HG03064 (cell line): Measurements from ENCODE around the gene ZBTB20.
A peak's percentile ranks its signal among the peaks of the same experiment; 100 is the strongest.

Experiments used
- ATAC-seq: cut with Tn5 transposase; IDR thresholded peaks from one replicate; pipeline ENCODE4 v1.9.1; 2021; ENCODE audit warnings: low read depth; ENCODE audit not compliant: unreplicated experiment

ZBTB20 gene

DNA sequence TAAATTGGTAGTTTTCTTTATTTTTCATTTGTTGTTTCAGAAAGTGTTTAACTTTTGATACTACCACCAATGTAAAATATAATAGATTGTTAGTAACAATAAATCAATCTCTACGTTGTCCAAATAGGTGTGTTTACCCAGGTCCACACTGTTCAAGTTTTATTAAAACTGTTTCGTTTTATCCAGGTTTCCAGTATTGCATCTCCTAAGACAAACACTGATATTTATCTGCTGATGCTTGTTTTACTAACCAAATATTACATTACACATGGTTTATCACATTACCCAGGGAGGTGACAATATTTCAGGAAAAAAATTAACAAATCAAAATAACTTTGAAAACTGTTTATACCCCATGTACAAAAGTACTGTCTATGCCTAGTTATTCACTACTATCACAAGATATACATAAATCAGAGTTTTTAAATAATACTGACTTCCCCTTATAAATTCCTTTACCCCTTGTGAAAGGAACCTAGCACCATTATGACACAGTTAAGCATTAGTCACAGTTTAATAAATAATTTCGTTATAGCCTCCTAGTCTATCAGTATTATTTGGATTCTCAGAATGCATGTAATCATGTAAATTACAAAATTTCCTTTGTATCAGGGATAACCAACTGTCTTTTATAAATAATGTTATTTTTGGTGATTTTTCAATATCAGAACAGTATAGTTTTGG, 205.3 kb downstream of the ZBTB20 start:
- no peak for ATAC-seq

DNA sequence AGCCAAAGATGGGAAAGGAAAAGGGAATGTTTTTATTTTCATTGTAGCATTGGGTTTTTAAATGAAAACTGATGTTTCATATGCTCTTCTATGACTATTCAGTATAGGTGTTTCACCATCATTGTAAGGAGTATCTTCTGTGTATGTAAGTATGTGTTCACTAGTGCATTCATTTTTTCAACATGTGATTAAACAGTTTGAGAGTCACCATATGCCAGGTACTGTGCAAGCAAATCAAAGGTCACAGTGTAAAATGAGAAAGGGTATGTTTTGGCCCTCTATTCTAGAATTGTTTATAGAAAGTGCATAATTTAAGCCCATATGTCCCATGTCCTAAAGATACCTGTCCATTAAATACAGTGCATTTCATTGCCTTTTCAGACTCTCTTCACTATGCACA, 207.2 kb downstream of the ZBTB20 start:
- ATAC-seq = no peak

DNA sequence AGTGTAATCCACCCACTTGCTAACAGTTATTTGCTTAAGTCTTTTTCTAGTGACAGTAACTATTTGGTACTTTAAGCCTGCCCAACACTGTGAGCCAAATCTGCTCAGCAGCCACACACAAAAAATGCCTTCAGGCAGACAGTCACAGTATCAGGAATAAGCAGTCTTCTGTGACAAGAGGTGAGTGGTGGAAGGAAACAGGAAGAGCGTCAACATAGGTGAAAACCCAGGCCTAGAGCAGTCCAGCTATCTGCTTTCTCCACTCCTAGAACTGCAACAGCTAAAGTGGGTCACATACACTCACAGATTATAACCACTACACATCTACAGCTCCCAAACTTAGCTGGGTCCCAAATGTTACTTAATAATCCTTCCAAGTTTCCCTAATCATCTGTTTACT, 213.7 kb downstream of the ZBTB20 start:
- ATAC-seq = no peak

DNA sequence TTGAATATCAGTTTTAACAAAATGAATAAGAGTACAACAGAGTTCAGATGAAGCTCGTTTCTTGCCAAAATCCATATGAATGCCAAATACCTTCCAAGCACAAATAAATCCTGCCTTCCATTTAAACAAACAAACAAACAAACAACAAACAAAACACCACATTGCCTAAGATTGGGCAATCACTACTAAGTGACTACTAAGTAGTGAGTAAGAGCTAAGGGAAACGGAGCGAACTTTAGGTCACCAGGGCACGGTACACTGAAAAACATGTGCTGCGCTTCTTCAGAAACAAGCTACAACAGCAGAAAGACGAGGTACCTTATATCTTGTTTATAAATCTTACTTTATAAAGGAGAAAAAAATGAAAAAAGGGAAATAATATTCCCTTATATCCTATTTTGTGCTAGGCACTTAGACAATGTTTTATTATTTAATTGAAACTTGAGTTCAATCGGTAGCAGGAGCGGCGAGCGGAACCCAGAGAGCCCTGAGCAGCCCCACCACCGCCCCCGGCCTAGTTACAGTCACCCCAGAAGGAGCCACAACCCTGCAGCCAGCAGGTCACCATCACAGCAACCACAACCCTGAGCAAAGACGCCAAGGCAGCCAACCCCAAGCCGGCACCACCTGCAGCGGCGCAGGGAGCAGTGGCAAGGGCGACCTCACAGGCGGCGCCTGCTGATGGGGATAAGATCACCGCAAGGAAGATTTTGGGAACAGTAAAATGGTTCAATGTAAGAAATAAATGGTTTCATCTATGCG, 216.9 kb downstream of the ZBTB20 start:
- no peak for ATAC-seq

DNA sequence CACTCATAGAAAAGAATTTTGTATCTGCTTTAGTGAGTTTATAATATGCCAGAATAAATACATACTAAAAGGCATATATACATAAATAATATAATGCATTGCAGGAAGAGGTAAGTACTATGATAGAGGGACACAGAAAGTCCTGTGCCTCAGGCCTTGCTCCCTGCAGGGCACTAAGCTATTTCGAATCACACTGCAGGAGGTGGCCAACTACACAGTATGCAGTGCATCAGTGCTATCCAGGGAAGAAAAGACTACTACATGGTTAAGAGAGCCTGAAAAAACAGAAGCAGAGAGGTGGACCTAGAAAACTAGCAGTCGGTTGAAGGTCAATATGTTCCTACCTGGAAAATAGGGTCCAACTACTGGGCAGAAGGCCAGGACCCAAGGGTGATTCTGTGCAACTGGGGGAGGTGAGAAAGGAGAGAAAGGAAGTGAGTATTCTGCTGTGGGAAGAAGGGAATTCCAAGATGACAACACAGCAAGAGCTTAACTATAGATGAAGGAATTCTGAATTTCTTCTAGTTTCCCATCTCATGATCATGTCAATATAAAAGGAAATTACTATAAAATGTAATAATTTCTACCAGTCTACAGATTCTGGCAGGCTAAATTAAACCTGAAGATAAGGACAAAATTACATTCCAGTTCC, 218.0 kb downstream of the ZBTB20 start:
- ATAC-seq = no peak

DNA sequence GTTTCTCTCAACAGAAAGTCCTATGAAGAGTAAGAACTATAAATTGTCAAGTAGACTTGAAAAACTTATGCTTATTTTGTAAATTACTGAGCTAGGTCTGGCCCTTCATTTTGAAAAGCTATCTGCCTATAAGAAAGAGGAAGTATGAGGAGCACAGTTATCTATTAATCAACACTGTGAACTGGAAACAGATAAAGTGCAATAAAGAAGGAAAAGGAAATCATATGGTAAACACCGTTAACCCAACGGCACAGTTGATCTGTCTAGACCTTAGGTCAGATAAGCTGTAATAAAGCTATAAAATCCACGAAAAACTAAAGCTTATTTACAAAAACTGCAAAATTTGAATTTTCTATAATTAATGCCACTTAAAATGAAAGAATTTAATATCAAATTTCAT, 242.5 kb downstream of the ZBTB20 start:
- no peak for ATAC-seq

DNA sequence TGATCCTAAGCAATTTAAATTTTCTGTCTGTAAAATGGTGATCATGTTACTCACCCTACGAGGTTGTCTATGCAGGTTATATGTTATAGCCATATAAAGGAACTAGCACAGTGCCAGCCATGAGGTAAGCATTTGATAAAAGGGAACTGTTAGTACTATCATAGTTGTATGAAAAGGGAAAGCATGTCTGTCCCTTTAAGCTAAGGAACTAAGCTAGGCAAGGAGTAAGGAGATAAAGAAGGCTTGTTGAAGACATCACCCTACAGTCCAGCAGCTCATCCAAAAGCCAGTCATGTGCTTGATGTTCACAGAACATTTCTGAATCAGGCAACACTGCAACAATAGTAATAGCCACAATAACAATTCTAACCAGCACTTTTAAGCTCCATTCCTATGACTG, 243.9 kb downstream of the ZBTB20 start:
- peak; percentile 6 for ATAC-seq

DNA sequence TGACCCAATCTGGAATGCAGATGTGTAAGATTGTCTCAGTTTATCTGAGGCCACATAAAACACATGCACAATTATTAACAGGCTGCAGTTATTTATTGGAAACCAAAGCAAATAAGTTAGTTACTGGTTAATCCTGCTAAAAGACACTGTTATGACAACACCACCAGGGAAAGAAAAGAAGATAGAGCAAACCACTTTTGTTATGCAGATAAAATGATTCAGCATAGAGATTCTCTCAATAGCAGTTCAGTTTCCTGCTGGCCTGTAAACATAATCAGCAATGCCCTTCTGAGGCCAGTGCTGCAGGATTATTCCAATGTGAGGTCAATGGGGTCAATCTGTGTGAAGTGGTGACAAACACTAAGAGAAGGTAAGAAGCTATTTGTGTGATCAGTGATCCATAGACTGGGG, 244.4 kb downstream of the ZBTB20 start:
- ATAC-seq = peak; percentile 39

DNA sequence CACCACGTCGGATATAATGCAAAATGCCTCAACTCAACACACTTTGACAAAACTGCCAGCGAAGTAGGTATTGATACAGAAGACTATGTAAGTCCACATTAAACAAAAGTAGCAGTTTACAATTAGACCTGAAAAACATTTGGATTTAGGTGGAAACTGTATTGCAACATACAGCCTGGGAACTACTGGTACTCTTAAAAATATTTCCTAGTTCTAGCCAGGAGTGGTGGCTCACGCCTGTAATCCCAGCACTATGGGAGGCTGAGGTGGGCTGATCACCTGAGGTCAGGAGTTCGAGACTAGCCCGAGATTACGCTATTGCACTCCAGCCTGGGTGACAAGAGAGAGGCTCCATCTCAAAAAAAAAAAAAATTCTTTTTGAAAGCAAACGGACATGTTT, 246.2 kb downstream of the ZBTB20 start:
- ATAC-seq = no peak

DNA sequence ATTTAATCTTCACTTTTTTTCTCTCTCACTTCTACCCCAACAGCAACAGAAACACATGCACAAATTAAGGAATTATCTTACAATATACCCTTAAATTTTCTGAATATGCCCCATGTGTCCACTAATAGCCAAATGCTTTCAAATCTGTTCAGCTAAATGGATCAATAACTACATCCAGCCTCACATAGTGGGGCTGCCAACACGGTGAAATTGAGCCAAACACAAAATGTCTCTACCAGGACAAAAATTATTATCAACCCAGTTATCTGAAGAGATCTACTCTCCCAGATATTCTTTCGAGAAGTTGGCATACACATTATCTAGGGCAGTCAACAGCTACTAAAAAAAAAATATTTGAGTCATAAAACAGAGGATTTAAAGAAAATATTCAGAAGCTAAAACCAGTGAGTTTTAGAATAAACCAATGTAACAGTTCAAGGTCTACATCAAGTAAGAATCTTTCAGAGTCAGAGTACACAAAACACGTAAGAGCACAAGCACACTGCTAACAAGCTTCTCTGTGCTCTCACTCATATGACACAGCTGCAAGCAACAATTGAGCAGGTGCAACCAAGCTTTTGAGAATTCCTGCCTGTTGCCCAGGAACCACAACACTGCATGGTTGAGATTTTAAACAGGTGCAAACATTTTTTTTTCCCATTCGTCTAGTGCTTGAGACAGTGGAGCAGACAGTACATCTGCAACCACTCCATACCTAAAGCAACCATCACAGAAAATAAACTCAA, 247.7 kb downstream of the ZBTB20 start:
- ATAC-seq = no peak

DNA sequence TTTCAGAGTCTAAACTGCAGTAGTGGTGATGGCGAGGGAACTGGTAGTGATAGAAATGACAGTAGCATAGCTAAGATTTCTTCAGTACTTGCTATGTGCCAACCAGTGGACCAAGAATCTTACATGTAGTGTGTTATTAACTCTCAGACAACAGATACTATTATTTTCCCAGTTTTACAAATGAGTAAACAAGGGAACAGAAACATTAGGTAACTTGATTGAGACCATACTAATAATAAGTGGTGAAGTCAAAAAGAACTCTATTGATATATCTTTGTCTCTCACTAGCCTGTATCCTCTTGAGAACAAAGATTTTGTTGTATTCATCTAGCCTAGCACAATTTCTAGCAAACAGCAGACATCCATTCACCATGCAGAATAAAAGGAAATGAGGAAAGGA, 250.1 kb downstream of the ZBTB20 start:
- ATAC-seq = no peak

DNA sequence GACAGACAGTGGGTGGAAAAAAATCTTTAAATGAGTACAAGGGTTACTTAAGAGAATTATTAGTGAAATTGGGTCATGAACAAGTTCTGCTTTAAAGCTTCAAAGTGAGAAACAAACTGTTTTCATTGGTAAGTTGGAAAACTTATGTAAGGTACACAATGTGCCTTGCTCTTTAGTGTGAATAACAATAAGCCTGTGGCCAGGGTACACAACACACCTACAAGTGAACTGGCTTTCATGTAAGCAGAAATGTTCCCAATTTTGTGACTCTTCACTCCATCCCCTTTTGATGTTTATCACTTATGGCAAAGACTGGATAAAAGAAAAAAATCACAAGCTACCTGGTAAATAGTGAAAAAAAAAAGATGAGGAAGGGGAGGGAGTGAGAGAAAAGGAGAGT, 253.7 kb downstream of the ZBTB20 start:
- ATAC-seq = no peak

DNA sequence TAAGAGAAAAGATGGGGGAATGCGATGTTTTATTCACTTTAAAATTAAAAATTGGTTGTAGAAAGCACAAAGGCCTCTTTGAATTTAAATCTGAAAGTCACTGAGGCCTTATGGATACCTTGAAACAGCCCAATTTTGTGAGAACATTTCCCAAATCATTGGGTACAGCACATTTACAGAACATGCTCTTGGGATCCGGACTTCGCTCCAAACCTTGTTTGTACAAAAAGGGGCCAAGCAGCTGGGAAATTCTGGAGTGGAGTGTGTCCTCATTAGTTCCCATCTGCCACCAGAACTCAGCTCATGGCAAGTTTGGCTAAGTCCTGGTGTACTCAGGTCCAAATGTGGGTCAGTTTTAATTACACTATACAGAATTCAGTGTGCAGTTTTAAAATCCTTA, 254.2 kb downstream of the ZBTB20 start:
- ATAC-seq = no peak

DNA sequence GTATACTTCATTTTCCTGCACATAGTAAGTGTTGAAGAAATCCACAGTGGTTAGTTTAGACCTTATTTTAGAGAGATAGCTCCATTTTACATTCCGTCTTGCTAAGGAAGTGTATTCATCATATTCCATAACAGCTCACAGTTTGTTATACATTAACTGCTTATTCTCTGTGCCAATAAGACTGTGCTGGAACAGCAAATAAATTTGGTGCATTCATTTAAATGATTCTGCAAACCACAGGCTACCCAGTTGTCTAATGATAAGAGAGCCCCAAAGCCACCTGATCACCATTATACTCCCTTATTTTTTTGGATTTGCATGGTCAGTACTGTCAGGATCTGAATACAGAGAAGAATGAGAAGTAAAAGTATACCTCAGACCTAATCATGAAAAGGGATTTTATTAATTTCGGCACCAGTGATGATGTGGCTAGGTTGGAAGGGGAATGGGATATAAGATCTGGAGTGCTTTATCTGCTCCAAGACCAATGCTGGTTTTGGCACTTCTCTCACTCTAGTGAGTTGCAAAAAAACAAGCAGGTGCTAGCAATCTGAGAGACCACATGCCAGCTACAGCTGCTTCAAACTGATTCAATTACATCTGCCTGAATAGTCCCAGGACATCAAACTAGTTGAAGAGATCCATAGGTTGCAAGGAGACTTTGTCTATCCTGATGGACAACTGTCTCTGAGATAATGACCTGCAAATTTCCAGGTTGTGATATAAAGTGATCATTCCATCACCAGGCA, 254.8 kb downstream of the ZBTB20 start:
- ATAC-seq = no peak

DNA sequence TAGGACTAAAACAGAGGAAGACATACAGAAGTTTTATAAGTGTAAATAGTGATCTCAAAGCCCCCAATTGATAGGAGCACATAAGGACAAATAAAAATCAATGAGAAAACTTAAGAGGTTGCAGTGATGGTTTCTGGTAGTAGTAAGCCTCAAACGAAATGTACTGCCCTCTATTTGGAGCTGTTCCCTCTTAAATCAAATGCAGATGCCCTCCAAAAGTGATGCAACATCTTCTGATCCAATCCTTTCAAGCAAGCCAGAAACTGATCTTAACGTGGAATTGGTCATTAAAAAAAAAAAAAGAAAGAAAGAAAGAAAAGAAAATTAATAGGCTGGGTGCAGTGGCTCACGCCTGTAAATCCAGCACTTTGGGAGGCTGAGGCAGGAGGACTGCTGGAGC, 259.3 kb downstream of the ZBTB20 start:
- ATAC-seq = no peak

DNA sequence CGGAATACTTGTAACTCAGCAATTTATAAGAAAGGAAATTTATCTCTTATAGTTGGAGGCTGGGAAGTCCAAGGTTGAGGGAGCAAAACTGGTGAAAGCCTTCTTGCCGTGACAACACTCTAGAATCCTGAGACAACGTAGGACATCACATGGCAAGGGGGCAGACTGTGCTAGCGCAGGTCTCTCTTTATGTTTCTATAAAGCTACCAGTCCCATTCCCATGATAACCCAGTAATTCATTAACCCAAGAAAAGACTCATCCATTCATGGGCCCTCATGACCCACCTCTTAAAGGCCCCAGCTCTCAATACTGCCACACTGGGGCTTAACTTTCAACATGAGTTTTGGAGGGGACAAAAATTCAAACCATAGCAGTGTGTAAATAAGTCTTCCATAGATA, 260.2 kb downstream of the ZBTB20 start:
- no peak for ATAC-seq

DNA sequence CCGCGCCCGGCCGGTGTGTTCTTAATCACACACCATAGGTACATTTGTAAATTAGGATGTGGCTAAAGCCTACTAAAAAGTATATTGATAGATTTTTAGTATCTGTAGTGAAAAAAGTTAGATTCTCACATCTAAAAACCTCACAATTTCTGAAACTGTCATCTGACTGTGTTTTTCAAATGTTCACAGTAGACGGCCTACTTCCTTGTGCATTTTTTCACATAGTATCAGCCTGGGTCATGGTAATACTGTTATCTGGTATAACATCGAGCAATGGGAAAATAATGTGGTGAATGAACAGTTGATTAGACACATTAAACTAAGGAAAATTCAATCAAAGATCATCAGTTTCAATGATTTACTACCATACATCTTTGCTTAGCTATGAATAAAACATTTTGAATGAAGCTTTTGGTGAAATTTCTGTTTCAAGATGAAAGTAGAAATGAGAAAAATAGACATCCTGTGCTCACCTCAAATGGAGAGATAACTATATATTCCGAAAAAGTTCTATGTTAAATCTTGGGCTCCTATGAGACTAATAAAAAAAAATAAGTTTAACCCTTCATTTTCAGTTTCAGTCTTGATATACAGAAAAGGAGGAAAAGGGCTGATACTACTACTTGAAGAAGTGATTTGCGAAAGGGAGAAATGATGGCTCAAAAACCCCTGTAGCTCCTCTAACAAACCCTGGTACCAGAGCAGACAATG, 262.7 kb downstream of the ZBTB20 start:
- peak; percentile 67 for ATAC-seq

DNA sequence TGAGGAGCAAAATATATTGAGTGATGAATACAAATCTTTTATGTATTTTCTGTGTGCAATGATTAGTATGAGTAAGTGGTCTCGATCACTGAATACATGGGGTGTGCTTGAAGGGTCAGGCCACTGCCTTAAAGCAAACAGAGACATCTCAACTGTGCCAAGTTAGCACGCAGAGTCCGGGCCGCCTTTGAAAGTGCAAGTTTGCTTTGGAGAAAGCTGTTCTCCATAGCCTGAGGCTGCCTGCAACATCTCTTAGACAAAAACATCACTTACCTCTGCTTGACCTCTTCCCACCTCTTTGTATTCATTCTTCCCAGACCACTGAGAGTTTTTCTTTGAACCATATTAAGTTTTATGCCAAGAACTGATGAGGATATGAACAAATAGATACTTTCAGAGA, 267.0 kb downstream of the ZBTB20 start:
- ATAC-seq = no peak

DNA sequence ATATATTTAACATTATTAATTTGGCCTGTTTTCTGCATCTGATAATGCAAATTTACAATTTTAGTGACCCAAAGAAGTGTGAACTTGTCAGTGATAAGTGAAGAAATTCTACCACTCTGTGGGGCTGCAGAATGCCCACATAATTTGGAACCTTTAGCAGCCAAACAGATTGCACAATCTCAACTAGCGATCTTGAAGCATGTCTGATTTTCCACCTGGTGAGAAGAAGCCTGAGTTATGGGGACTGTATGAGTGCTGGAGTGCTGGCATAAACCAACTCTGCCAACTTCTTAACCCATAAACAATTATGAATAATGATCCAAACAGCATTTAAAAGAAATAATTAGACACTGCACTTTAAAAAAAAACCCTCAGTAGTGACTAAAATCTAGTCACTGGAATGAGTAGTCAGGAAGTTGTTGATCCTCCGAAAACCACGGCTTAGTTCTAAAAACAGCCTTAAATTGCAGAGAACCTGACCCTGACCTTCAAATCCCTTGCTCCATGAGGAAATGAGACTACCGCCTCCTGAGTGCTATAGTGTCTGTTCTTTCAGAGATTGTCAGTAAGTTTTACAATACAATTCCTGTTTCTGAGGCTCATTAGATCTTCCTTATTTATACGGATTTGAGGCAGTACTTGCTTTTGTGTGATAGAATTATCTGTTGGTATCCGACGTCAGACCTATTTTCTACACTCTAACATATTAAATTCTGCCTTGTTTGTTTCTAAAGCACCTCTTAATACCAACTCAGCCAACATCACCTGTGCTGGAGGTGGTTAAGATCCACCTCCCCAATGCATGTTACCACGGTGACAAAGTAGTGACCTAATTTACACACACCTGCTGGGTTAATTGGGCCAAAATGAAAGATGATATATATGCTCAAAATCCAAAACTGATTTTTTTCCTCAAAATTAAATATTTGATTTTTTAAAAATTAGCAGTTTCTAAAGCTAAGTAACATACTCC, 267.7 kb downstream of the ZBTB20 start:
- peak; percentile 56 for ATAC-seq
